NCI-H2171 treated with DMSO at 0.1 percent for 48 hours (cell line): ENCODE data around the gene OVCA2.

Experiments
- DNase-seq: peaks from one replicate; lab custom pipeline; 2025; lab: John Stamatoyannopoulos, UW

Gene OVCA2

GRCh38 chr17:2013994-2014317 is 27.9 kb upstream of the OVCA2 start:
- DNase-seq, result no peak

- DNase-seq, result no peak
Observed at GRCh38 chr17:2015314-2015713, 26.5 kb upstream of the OVCA2 start.

- no peak for DNase-seq
Observed at GRCh38 chr17:2016494-2016893, 25.3 kb upstream of the OVCA2 start.

GRCh38 chr17:2017274-2017941 is 24.4 kb upstream of the OVCA2 start:
- DNase-seq, result peak; percentile 33

- DNase-seq, result peak; percentile 84
Observed at GRCh38 chr17:2018716-2019510, 22.9 kb upstream of the OVCA2 start.

GRCh38 chr17:2019723-2020122 is 22.1 kb upstream of the OVCA2 start:
- no peak for DNase-seq

- no peak for DNase-seq
Observed at GRCh38 chr17:2020721-2021120, 21.1 kb upstream of the OVCA2 start.

- DNase-seq, result no peak
Observed at GRCh38 chr17:2022647-2023240, 19.1 kb upstream of the OVCA2 start.

- DNase-seq, result no peak
Observed at GRCh38 chr17:2023256-2023655, 18.6 kb upstream of the OVCA2 start.

GRCh38 chr17:2023692-2024571 is 17.9 kb upstream of the OVCA2 start:
- DNase-seq, result peak; percentile 73

GRCh38 chr17:2024572-2025219 is 17.1 kb upstream of the OVCA2 start:
- peak; percentile 27 for DNase-seq

GRCh38 chr17:2025220-2025621 is 16.6 kb upstream of the OVCA2 start, which contains the start of gene RTN4RL1:
RTN4RL1 (minus strand) TSS chr17:2025334; CDS start chr17:2024865, 469 bp downstream.
- peak; percentile 85 for DNase-seq

- peak; percentile 84 for DNase-seq
Observed at GRCh38 chr17:2025622-2026309, 16.1 kb upstream of the OVCA2 start.

GRCh38 chr17:2027528-2028233 is 14.1 kb upstream of the OVCA2 start:
- no peak for DNase-seq

- peak; percentile 17 for DNase-seq
Observed at GRCh38 chr17:2028234-2028614, 13.6 kb upstream of the OVCA2 start.

- no peak for DNase-seq
Observed at GRCh38 chr17:2028737-2029136, 13.1 kb upstream of the OVCA2 start.

GRCh38 chr17:2029911-2030778 is 11.7 kb upstream of the OVCA2 start, which contains the start of gene DPH1:
DPH1 (plus strand) TSS chr17:2030153; CDS start chr17:2030170, 17 bp downstream.
- peak; percentile 91 for DNase-seq

- DNase-seq, result no peak
Observed at GRCh38 chr17:2030779-2031163, 11.1 kb upstream of the OVCA2 start.

- DNase-seq, result no peak
Observed at GRCh38 chr17:2033153-2033552, 8.7 kb upstream of the OVCA2 start.
